Mesenchymal stem cell (in vitro differentiated cells and primary cell): Measurements from ENCODE around the gene LYSMD1.
"Not testable (repeated sequence)": the region's sequence is repeated elsewhere in the genome, so short reads cannot be mapped to it uniquely, and the experiment has no call there.

ENCODE experiments used
- DNase-seq: peaks from one replicate; pipeline ENCODE4 v3.0.0-alpha.2; 2013
- H2AFZ ChIP-seq: one replicate; pipeline ENCODE4 v1.6.1; 2013; ENCODE audit warnings: low read depth, mild to moderate bottlenecking, control low read depth, inconsistent platforms, low read length, moderate library complexity
- H2AK5ac ChIP-seq: 2 replicates; pipeline ENCODE4 v1.6.1; 2013; ENCODE audit warnings: low read length, moderate library complexity, mild to moderate bottlenecking, inconsistent platforms; ENCODE audit not compliant: severe bottlenecking
- H2BK120ac ChIP-seq: one replicate; pipeline ENCODE4 v1.6.1; 2013; ENCODE audit warnings: low read depth, mild to moderate bottlenecking, inconsistent platforms, low read length, moderate library complexity
- H2BK12ac ChIP-seq, 2 experiments: one replicate each; pipeline ENCODE4 v1.6.1; 2013; ENCODE audit warnings: inconsistent platforms in 2 of 2, low read length in 2 of 2, mild to moderate bottlenecking in 2 of 2, moderate library complexity in 2 of 2, control low read depth in 1 of 2
- H2BK15ac ChIP-seq: one replicate; pipeline ENCODE4 v1.6.1; 2013; ENCODE audit warnings: mild to moderate bottlenecking, low read depth, inconsistent platforms; ENCODE audit not compliant: poor library complexity, severe bottlenecking
- H2BK5ac ChIP-seq: 2 replicates; pipeline ENCODE4 v1.6.1; 2013; ENCODE audit warnings: low read depth, mild to moderate bottlenecking, low read length, control low read depth, inconsistent platforms; ENCODE audit not compliant: poor library complexity, severe bottlenecking
- H3K14ac ChIP-seq, 2 experiments: one replicate each; pipeline ENCODE4 v1.6.1; 2013; ENCODE audit warnings: inconsistent platforms in 2 of 2, low read length in 2 of 2, control low read depth in 1 of 2, mild to moderate bottlenecking in 1 of 2, moderate library complexity in 1 of 2
- H3K18ac ChIP-seq, 2 experiments: one replicate each; pipeline ENCODE4 v1.6.1; 2013; ENCODE audit warnings: inconsistent platforms in 2 of 2, low read length in 2 of 2, control low read depth in 1 of 2, low read depth in 1 of 2, mild to moderate bottlenecking in 1 of 2
- H3K23ac ChIP-seq, 2 experiments: one replicate each; pipeline ENCODE4 v1.6.1; 2013; ENCODE audit warnings: inconsistent platforms in 2 of 2, low read length in 2 of 2, mild to moderate bottlenecking in 2 of 2, moderate library complexity in 2 of 2, control low read depth in 1 of 2
- H3K27ac ChIP-seq: 2 replicates; pipeline ENCODE4 v1.5.1; 2013; ENCODE audit warnings: mild to moderate bottlenecking, moderate library complexity, low read length, control low read depth, inconsistent platforms; ENCODE audit not compliant: poor library complexity, severe bottlenecking
- H3K27me3 ChIP-seq, 2 experiments: 2 replicates each; pipeline versions ENCODE4 v1.6.1 to v1.7.0; 2013; ENCODE audit warnings: low read length in 2 of 2, mild to moderate bottlenecking in 2 of 2, moderate library complexity in 2 of 2, control low read depth in 1 of 2, inconsistent platforms in 1 of 2; ENCODE audit not compliant: control insufficient read depth in 1 of 2, insufficient read depth in 1 of 2
- H3K36me3 ChIP-seq, 2 experiments: 2 replicates each; pipeline versions ENCODE4 v1.6.1 to v1.7.0; 2013; ENCODE audit warnings: low read length in 2 of 2, control low read depth in 1 of 2, inconsistent platforms in 1 of 2, low read depth in 1 of 2, mild to moderate bottlenecking in 1 of 2; ENCODE audit not compliant: insufficient read depth in 2 of 2, control insufficient read depth in 1 of 2
- H3K4ac ChIP-seq, 2 experiments: one replicate each; pipeline ENCODE4 v1.6.1; 2013; ENCODE audit warnings: inconsistent platforms in 2 of 2, low read length in 2 of 2, mild to moderate bottlenecking in 2 of 2, moderate library complexity in 2 of 2, control low read depth in 1 of 2, low read depth in 1 of 2
- H3K4me1 ChIP-seq: 2 replicates; pipeline ENCODE4 v1.6.1; 2013; ENCODE audit warnings: low read depth, low read length, control low read depth; ENCODE audit not compliant: control insufficient read depth, insufficient read depth
- H3K4me2 ChIP-seq: 2 replicates; pipeline ENCODE4 v1.6.1; 2013; ENCODE audit warnings: low read length, mild to moderate bottlenecking, inconsistent platforms; ENCODE audit not compliant: poor library complexity, severe bottlenecking
- H3K4me3 ChIP-seq, 2 experiments: 2 replicates each; pipeline versions ENCODE4 v1.5.1 to v1.7.0; 2013; ENCODE audit warnings: low read length in 2 of 2, mild to moderate bottlenecking in 2 of 2, control low read depth in 1 of 2, low read depth in 1 of 2; ENCODE audit not compliant: insufficient read depth in 1 of 2
- H3K79me1 ChIP-seq: replicated peaks from 2 replicates; pipeline ENCODE4 v1.6.1; 2013; ENCODE audit warnings: mild to moderate bottlenecking, control low read depth, low read length, inconsistent platforms; ENCODE audit not compliant: poor library complexity, severe bottlenecking
- H3K9ac ChIP-seq: 2 replicates; pipeline ENCODE4 v1.7.0; 2013; ENCODE audit warnings: mild to moderate bottlenecking, low read length, moderate library complexity
- H3K9me3 ChIP-seq: 2 replicates; pipeline ENCODE4 v1.7.0; 2013; ENCODE audit warnings: mild to moderate bottlenecking, low read length; ENCODE audit not compliant: control insufficient read depth
- H4K8ac ChIP-seq: one replicate; pipeline ENCODE4 v1.6.1; 2013; ENCODE audit warnings: inconsistent platforms, mild to moderate bottlenecking, low read length, moderate library complexity
- H4K91ac ChIP-seq: one replicate; pipeline ENCODE4 v1.6.1; 2013; ENCODE audit warnings: mild to moderate bottlenecking, low read length, inconsistent platforms
- WGBS: methylation state at CpG from one replicate; pipeline ENCODE4 v1.1.7; 2013; ENCODE audit warnings: mixed read lengths; 5-methylcytosine and 5-hydroxymethylcytosine counted together

The LYSMD1 gene

GRCh38 chr1:151193304-151193703, 27.6 kb upstream of the LYSMD1 start:
- H3K18ac ChIP-seq = no peak overlapping the region
- no peak overlapping the region for H4K8ac ChIP-seq
- whole genome bisulfite sequencing = 96% methylated on average over 6 of the region's 6 CpGs
- H3K4me1 ChIP-seq = peaks cover 5% of the 10 kb centered on the region
- DNase-seq = no peak
- no peak overlapping the region for H2AK5ac ChIP-seq
- H2BK15ac ChIP-seq = no peak overlapping the region
- H2AFZ ChIP-seq = no peak overlapping the region
- H2BK5ac ChIP-seq = no peak overlapping the region
- H3K9me3 ChIP-seq = no peaks in the 10 kb centered on the region
- H4K91ac ChIP-seq = no peak overlapping the region
- H3K27ac ChIP-seq = no peak overlapping the region
- H3K14ac ChIP-seq = no peak overlapping the region
- H3K4ac ChIP-seq = no peak overlapping the region
- H3K4me2 ChIP-seq = no peak overlapping the region
- H3K36me3 ChIP-seq = no peaks in the 10 kb centered on the region
- no peak overlapping the region for H3K9ac ChIP-seq
- H3K4me3 ChIP-seq = no peak overlapping the region
- H2BK12ac ChIP-seq = no peak overlapping the region
- no peak overlapping the region for H2BK120ac ChIP-seq
- no peaks in the 10 kb centered on the region for H3K27me3 ChIP-seq
- H3K23ac ChIP-seq = no peak overlapping the region
- peaks cover 10% of the 10 kb centered on the region for H3K79me1 ChIP-seq

GRCh38 chr1:151192047-151192446, 26.3 kb upstream of the LYSMD1 start:
- H2BK5ac ChIP-seq = no peak overlapping the region
- no peak overlapping the region for H4K91ac ChIP-seq
- no peak overlapping the region for H3K18ac ChIP-seq
- H3K23ac ChIP-seq = no peak overlapping the region
- peaks cover 9% of the 10 kb centered on the region for H3K79me1 ChIP-seq
- H2BK12ac ChIP-seq = no peak overlapping the region
- H3K27me3 ChIP-seq = no peaks in the 10 kb centered on the region
- no peaks in the 10 kb centered on the region for H3K9me3 ChIP-seq
- H3K4me2 ChIP-seq = no peak overlapping the region
- H4K8ac ChIP-seq = no peak overlapping the region
- peak overlapping the region; percentile 18 for H2AFZ ChIP-seq
- WGBS = 79% methylated on average over 6 of the region's 7 CpGs
- no peak overlapping the region for H2BK15ac ChIP-seq
- H3K4me1 ChIP-seq = peaks cover 4% of the 10 kb centered on the region
- no peak overlapping the region for H2AK5ac ChIP-seq
- H2BK120ac ChIP-seq = no peak overlapping the region
- H3K9ac ChIP-seq = no peak overlapping the region
- H3K36me3 ChIP-seq = no peaks in the 10 kb centered on the region
- H3K4ac ChIP-seq = no peak overlapping the region
- no peak overlapping the region for H3K27ac ChIP-seq
- DNase-seq = no peak
- no peak overlapping the region for H3K14ac ChIP-seq
- H3K4me3 ChIP-seq = no peak overlapping the region

GRCh38 chr1:151189637-151190445, 24.1 kb upstream of the LYSMD1 start, which contains the start of gene VPS72:
TSS of gene VPS72 (minus strand) at chr1:151190197. CDS start at chr1:151190121, 76 bp downstream.
- Histone ChIP-seq H2BK120ac (no peak within 1 kb of the TSS), H4K91ac (peak within 1 kb of the TSS; percentile 85), H2BK5ac (peak within 1 kb of the TSS; percentile 92), H4K8ac (peak within 1 kb of the TSS; percentile 95), H3K27ac (peak within 1 kb of the TSS; percentile 90), H3K4me1 (peaks cover 1% of the 10 kb centered on the region), H3K4me2 (peak within 1 kb of the TSS; percentile 87), H2AK5ac (no peak within 1 kb of the TSS), H3K27me3 (no peaks in the 10 kb centered on the region), H3K4me3 (peak within 1 kb of the TSS; percentile 75 to 90), H3K14ac (no peak within 1 kb of the TSS), H3K18ac (peak within 1 kb of the TSS; percentile 72 to 75), H3K4ac (peak within 1 kb of the TSS; percentile 46 to 49), H3K36me3 (peaks cover 8 to 11% of the 10 kb centered on the region in 2 experiments), H3K9ac (peak within 1 kb of the TSS; percentile 90), H3K23ac (no peak within 1 kb of the TSS), H3K79me1 (peaks cover 21% of the 10 kb centered on the region), H2AFZ (peak within 1 kb of the TSS; percentile 43), H2BK12ac (no peak within 1 kb of the TSS), H3K9me3 (no peaks in the 10 kb centered on the region), H2BK15ac (peak within 1 kb of the TSS; percentile 66)
- WGBS = under 1% methylated on average over 37 of the region's 42 CpGs
- DNase-seq = peak; percentile 92

GRCh38 chr1:151188667-151189066, 23.0 kb upstream of the LYSMD1 start:
- H4K8ac ChIP-seq, H4K91ac ChIP-seq, H3K4me1 ChIP-seq, H2BK5ac ChIP-seq, H3K14ac ChIP-seq, H2AFZ ChIP-seq, H2BK120ac ChIP-seq, H2BK15ac ChIP-seq, H3K27ac ChIP-seq, H3K18ac ChIP-seq, H3K9me3 ChIP-seq, H3K4ac ChIP-seq, H3K27me3 ChIP-seq, H2BK12ac ChIP-seq, DNase-seq, H2AK5ac ChIP-seq, H3K23ac ChIP-seq: not testable (repeated sequence)
- Histone ChIP-seq H3K36me3 (peaks cover 12 to 23% of the 10 kb centered on the region in 2 experiments), H3K79me1 (peaks cover 23% of the 10 kb centered on the region), H3K9ac (peak overlapping the region; percentile 90), H3K4me3 (peak overlapping the region in 1 of 2 experiments; percentile 90), H3K4me2 (peak overlapping the region; percentile 87)
- WGBS = 93% methylated on average over 8 of the region's 8 CpGs
